ENCODE measurements around the gene SLC22A17.
"Not testable (repeated sequence)": the region's sequence is repeated elsewhere in the genome, so short reads cannot be mapped to it uniquely, and the experiment has no call there.

The SLC22A17 gene

GRCh38 chr14:23339506-23340268, 13.0 kb downstream of the SLC22A17 start:
- DNase-seq (ENCODE audit: low read depth in 2 of 2) = no peak

- no peak for DNase-seq (ENCODE audit: low read depth in 2 of 2)
These were observed 17.1 kb downstream of the SLC22A17 start for GRCh38 chr14:23335623-23336022.

GRCh38 chr14:23327947-23328744, 24.5 kb downstream of the SLC22A17 start:
- peak; percentile 49 to 61 for DNase-seq (ENCODE audit: low read depth in 2 of 2)

GRCh38 chr14:23326491-23327332, 26.0 kb downstream of the SLC22A17 start:
- DNase-seq (ENCODE audit: low read depth in 2 of 2) = no peak

GRCh38 chr14:23325746-23326145, 26.9 kb downstream of the SLC22A17 start:
- not testable (repeated sequence) for DNase-seq (ENCODE audit: low read depth in 2 of 2)

DNA sequence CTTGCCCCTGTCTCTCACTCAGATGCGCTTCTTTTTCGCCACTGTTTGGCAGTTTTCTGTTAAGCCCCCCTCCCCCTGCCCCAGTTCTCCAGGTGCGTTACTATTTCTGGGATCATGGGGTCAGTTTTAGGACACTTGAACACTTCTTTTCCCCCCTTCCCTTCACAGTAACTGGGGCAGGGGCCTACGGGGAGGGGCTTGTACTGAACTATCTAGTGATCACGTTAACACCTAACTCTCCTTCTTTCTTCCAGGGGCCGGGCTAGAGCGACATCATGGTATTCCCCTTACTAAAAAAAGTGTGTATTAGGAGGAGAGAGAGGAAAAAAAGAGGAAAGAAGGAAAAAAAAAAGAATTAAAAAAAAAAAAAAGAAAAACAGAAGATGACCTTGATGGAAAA, 27.7 kb downstream of the SLC22A17 start:
- DNase-seq (ENCODE audit: low read depth in 2 of 2) = no peak

DNA sequence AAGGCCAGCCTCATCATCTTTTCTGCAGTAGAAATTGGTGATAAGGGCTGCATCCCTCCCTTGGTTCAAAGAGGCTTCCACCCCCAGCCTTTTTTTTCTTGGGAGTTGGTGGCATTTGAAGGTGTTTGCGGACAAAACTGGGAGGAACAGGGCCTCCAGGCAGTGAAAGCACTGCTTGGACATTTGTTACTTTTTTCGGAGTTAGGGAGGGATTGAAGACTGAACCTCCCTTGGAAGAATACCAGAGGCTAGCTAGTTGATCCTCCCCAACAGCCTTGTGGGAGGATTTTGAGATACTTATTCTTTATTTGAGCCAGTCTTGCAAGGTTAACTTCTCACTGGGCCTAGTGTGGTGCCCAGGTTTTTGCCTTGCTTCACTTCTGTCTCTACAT, 28.2 kb downstream of the SLC22A17 start:
- no peak for DNase-seq (ENCODE audit: low read depth in 2 of 2)

- DNase-seq (ENCODE audit: low read depth in 2 of 2) = no peak
These were observed 28.7 kb downstream of the SLC22A17 start for GRCh38 chr14:23323838-23324454.

GRCh38 chr14:23322568-23323517, 29.8 kb downstream of the SLC22A17 start:
- DNase-seq (ENCODE audit: low read depth in 2 of 2) = no peak

- DNase-seq (ENCODE audit: low read depth in 2 of 2) = peak; percentile 56 to 66
These were observed 30.8 kb downstream of the SLC22A17 start for GRCh38 chr14:23321572-23322547.

- DNase-seq (ENCODE audit: low read depth in 2 of 2) = peak; percentile 95 to 98
These were observed 31.8 kb downstream of the SLC22A17 start, which contains the start of gene PABPN1 for GRCh38 chr14:23320584-23321571. Gene PABPN1 (plus strand): TSS chr14:23321457. CDS start chr14:23321470, 13 bp downstream.

DNA sequence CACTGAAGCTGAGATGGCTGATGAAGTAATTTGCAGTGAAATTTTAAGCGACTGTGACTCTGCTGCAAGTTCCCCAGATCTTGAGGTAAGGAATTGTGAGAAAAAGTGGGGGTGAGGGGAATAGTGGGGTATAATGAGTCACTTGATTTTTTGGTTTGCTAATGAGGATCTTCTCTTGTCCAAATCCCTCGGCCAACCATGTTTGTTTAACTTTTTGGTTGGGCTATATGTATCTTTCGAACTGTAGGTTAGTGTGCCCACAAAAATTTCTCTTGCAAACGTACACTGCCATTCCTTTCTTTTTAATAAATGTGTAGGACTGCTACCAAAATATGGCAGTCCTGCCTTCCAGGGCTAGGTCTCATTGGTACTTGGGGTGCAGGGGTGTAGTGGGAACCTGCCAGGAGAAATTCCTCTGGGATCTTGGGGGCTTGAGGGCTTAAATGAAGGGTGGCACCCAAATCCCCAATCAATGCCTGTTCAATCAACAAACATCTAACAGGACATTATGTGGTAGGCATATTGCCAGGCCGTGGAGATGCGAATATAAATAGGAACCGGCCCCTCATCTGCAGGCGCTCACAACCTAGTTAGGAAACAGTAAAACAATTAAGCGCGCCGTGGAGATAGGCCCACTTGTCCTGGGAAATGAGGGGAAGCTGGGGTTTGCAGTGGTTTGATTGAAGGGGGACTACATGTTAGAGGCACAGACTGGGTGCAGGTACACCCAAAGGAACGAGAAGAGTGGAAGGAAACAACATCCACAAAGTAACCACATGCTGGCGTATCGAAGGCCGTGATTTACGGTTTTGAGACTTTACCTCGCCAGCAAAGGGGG, 32.7 kb downstream of the SLC22A17 start:
- DNase-seq (ENCODE audit: low read depth in 2 of 2) = no peak

DNA sequence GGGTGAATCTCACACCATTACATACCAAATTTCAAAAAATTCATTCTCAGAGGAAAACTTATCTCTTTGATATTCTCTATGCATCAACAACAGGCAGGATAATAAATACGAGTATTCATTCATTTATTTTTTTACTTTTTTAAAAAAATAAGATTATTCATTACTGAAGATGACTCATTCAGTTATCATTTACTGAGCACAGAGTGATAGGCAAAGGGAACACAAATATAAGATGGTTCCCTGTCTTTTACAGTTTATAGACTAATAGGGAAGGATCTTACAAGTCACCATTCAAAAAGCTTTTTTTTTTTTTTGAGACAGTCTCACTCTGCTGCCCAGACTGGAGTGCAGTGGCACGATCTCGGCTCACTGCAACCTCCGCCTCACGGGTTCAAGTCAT, 36.4 kb downstream of the SLC22A17 start:
- DNase-seq (ENCODE audit: low read depth in 2 of 2) = no peak

- DNase-seq (ENCODE audit: low read depth in 2 of 2) = no peak
These were observed 42.1 kb downstream of the SLC22A17 start for GRCh38 chr14:23310546-23310945.

- no peak for DNase-seq (ENCODE audit: low read depth in 2 of 2)
These were observed 43.8 kb downstream of the SLC22A17 start for GRCh38 chr14:23308721-23309445.
